IMR-90 (cell line): ENCODE measurements around the gene BRD1. TPM values are rescaled to one million over a fixed set of nuclear protein-coding genes. Genes with fewer than 3 reads are reported as not detected.

Experiments
- ATAC-seq: fragments of 200-7000 bp; cut with Tn5 transposase; 2 replicates; pipeline ENCODE4 v1.9.1; 2020; ENCODE audit warnings: low read depth, mild to moderate bottlenecking, moderate library complexity
- BruUV-seq: library from RNA; stranded (reverse); fragments of 400-500 nt; replicated peaks from 2 replicates; lab custom pipeline; 2021; lab: Mats Ljungman, UMichigan
- CTCF ChIA-PET: fragments of 300-600 bp; formaldehyde crosslinking; extraction: SDS; loops from one replicate; lab custom pipeline; 2021; ENCODE audit warnings: antibody characterized with exemption; lab: Yijun Ruan, JAX
- POLR2A ChIA-PET: fragments of 300-600 bp; sonication (Branson Sonifier 250); formaldehyde crosslinking; loops from one replicate; lab custom pipeline; 2022; ENCODE audit warnings: antibody characterized with exemption; ENCODE audit not compliant: unreplicated experiment; lab: Charles Lee
- DNase-seq: peaks from one replicate; pipeline ENCODE4 v3.0.0; 2013
- H2AFZ ChIP-seq: replicated peaks from 2 replicates; pipeline ENCODE3; 2013; ENCODE audit warnings: low read length, mild to moderate bottlenecking; ENCODE audit not compliant: poor library complexity
- H2AK5ac ChIP-seq: 2 replicates; pipeline ENCODE4 v1.6.1; 2013; ENCODE audit warnings: low read depth, low read length, inconsistent platforms
- H2AK9ac ChIP-seq: replicated peaks from 2 replicates; pipeline ENCODE3; 2013; ENCODE audit warnings: mild to moderate bottlenecking, low read depth, low read length, moderate library complexity; ENCODE audit not compliant: poor library complexity
- H2BK120ac ChIP-seq: 2 replicates; pipeline ENCODE4 v1.6.1; 2013; ENCODE audit warnings: low read depth, low read length, inconsistent platforms
- H2BK15ac ChIP-seq: 3 replicates; pipeline ENCODE4 v1.6.1; 2013; ENCODE audit warnings: low read depth, low read length, inconsistent platforms
- H2BK20ac ChIP-seq: 2 replicates; pipeline ENCODE4 v1.6.1; 2013; ENCODE audit warnings: low read depth, mild to moderate bottlenecking, inconsistent platforms, low read length, moderate library complexity
- H2BK5ac ChIP-seq: 2 replicates; pipeline ENCODE4 v1.6.1; 2013; ENCODE audit warnings: mild to moderate bottlenecking, low read depth, low read length, inconsistent platforms; ENCODE audit not compliant: poor library complexity, severe bottlenecking
- H3K14ac ChIP-seq: replicated peaks from 2 replicates; pipeline ENCODE4 v1.6.1; 2013; ENCODE audit warnings: low read depth, low read length, inconsistent platforms
- H3K18ac ChIP-seq: 2 replicates; pipeline ENCODE4 v1.6.1; 2013; ENCODE audit warnings: low read depth, low read length, control low read depth
- H3K23ac ChIP-seq: 2 replicates; pipeline ENCODE4 v1.6.1; 2013; ENCODE audit warnings: low read depth, low read length, inconsistent platforms
- H3K27ac ChIP-seq: 2 replicates; pipeline ENCODE4 v1.5.1; 2013; ENCODE audit warnings: mild to moderate bottlenecking, control low read depth, low read length; ENCODE audit not compliant: insufficient read depth
- H3K27me3 ChIP-seq: 2 replicates; pipeline ENCODE4 v1.6.1; 2013; ENCODE audit warnings: low read length; ENCODE audit not compliant: control insufficient read depth, insufficient read depth
- H3K36me3 ChIP-seq: 2 replicates; pipeline ENCODE4 v1.6.1; 2013; ENCODE audit warnings: low read length, mixed read lengths; ENCODE audit not compliant: control insufficient read depth, insufficient read depth
- H3K4ac ChIP-seq: 2 replicates; pipeline ENCODE4 v1.6.1; 2013; ENCODE audit warnings: low read depth, low read length, inconsistent platforms
- H3K4me1 ChIP-seq: 2 replicates; pipeline ENCODE4 v1.6.1; 2013; ENCODE audit warnings: low read length, mixed read lengths; ENCODE audit not compliant: control insufficient read depth, insufficient read depth
- H3K4me2 ChIP-seq: 2 replicates; pipeline ENCODE4 v1.6.1; 2013; ENCODE audit warnings: low read depth, mild to moderate bottlenecking, control low read depth, low read length, moderate library complexity
- H3K4me3 ChIP-seq: 2 replicates; pipeline ENCODE4 v1.5.1; 2013; ENCODE audit warnings: low read depth, mild to moderate bottlenecking, control low read depth, low read length, moderate library complexity; ENCODE audit not compliant: insufficient read depth
- H3K56ac ChIP-seq: 2 replicates; pipeline ENCODE4 v1.6.1; 2013; ENCODE audit warnings: low read length, inconsistent platforms; ENCODE audit not compliant: insufficient read depth; ENCODE audit errors: extremely low read depth
- H3K79me1 ChIP-seq, 2 experiments: 2 replicates each; pipeline ENCODE4 v1.6.1; 2013; ENCODE audit warnings: low read length in 2 of 2, inconsistent platforms in 1 of 2, low read depth in 1 of 2
- H3K9ac ChIP-seq: 2 replicates; pipeline ENCODE4 v1.6.1; 2013; ENCODE audit warnings: low read depth, low read length, control low read depth
- H3K9me1 ChIP-seq: 2 replicates; pipeline ENCODE4 v1.6.1; 2013; ENCODE audit warnings: low read length, inconsistent platforms; ENCODE audit not compliant: insufficient read depth
- H3K9me3 ChIP-seq: 2 replicates; pipeline ENCODE4 v1.6.1; 2013; ENCODE audit warnings: low read length; ENCODE audit not compliant: control insufficient read depth, insufficient read depth
- H4K20me1 ChIP-seq: 2 replicates; pipeline ENCODE4 v1.6.1; 2013; ENCODE audit warnings: low read length, inconsistent platforms; ENCODE audit not compliant: insufficient read depth
- H4K5ac ChIP-seq: 2 replicates; pipeline ENCODE4 v1.6.1; 2013; ENCODE audit warnings: mild to moderate bottlenecking, low read depth, low read length, control low read depth
- H4K8ac ChIP-seq, 2 experiments: 2 replicates each; pipeline ENCODE4 v1.6.1; 2013; ENCODE audit warnings: low read depth in 2 of 2, low read length in 2 of 2, control low read depth in 1 of 2, inconsistent platforms in 1 of 2
- H4K91ac ChIP-seq: 2 replicates; pipeline ENCODE4 v1.6.1; 2013; ENCODE audit warnings: low read depth, low read length, inconsistent platforms; ENCODE audit not compliant: insufficient read depth
- NFE2L2 ChIP-seq: fragments of 150-350 bp; IDR thresholded peaks from 2 replicates; pipeline ENCODE4 v1.6.1; 2016; ENCODE audit warnings: low read depth, mild to moderate bottlenecking, low read length
- USF2 ChIP-seq: fragments of 150-350 bp; IDR thresholded peaks from 2 replicates; pipeline ENCODE4 v1.6.1; 2017; ENCODE audit warnings: mild to moderate bottlenecking, antibody characterized with exemption, low read length, low read depth
- WGBS, 2 experiments: methylation state at CpG; one replicate each; pipeline versions ENCODE4 v1.1.5 to v1.1.7; 2013; ENCODE audit warnings: missing lambda C conversion rate in 2 of 2; ENCODE audit not compliant: insufficient read length in 1 of 2; ENCODE audit errors: extremely low coverage in 2 of 2; 5-methylcytosine and 5-hydroxymethylcytosine counted together
- dilution Hi-C: fragments of 300-500 bp; cut with HindIII; formaldehyde crosslinking; loops from one replicate; pipeline ENCODE4 v1.14.3; 2018; ENCODE audit warnings: low sequenced_read_pairs; ENCODE audit not compliant: unreplicated experiment
- in situ Hi-C: fragments of 300-500 bp; cut with MboI; formaldehyde crosslinking; loops from 3 replicates; pipeline ENCODE4 v1.14.3; 2019; ENCODE audit warnings: low sequenced_read_pairs, inconsistent platforms, mixed read lengths
- intact Hi-C: fragments of 100-400 bp; cut with micrococcal nuclease; formaldehyde crosslinking; loops from 2 replicates; pipeline ENCODE4 v1.10.0; 2022
- polyA plus RNA-seq, 3 experiments: library from polyadenylated mRNA; depleted of rRNA; stranded (reverse); fragments of >200 nt; gene quantifications; 2 replicates each; pipeline ENCODE4 v1.2.3, GENCODE V29; 2012; ENCODE audit warnings: low replicate concordance in 1 of 3
- total RNA-seq: library from RNA; depleted of rRNA; stranded (reverse); fragments of >200 nt; gene quantifications from 2 replicates; pipeline ENCODE4 v1.2.3, GENCODE V29; 2012

The BRD1 gene
- total and polyA plus RNA-seq, 2 of the 4 experiments (the other 2 are of a cell fraction) = 10.0 to 10.6 TPM

DNA sequence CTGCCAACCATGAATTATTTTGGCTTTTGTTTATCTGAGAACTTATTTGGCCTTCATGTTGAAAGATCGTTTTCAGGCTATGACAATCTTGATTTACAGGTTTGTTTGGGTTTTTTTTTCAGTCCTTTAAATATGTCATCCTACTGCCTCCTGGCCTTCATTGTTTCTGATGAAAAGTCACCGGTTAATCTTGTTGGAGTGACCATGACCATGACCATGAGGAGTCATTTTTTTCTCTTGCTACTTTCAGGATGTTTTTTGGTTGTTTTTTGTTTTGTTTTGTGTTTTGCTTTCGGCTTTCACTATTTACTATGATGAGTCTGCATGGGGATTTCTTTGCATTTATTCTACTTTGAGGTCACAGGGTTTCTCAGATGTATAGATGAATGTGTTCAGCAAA lies 81.6 kb downstream of the BRD1 start:
- CTCF ChIA-PET = no interaction called here
- BruUV-seq = no TSS peak

More for the DNA sequence above, 81.6 kb downstream of the BRD1 start:
- ATAC-seq = no peak
- no peak overlapping the region for H2BK20ac ChIP-seq
- no peak overlapping the region for H2BK15ac ChIP-seq
- TF ChIP-seq USF2 = no peak
- TF ChIP-seq NFE2L2 = no peak
- H4K5ac ChIP-seq = no peak overlapping the region
- POLR2A ChIA-PET = no interaction called here
- no peak overlapping the region for H3K56ac ChIP-seq
- no peak for DNase-seq
- H3K4me3 ChIP-seq = no peak overlapping the region
- no peaks in the 10 kb centered on the region for H3K27me3 ChIP-seq
- no peak overlapping the region for H4K8ac ChIP-seq
- H4K91ac ChIP-seq = no peak overlapping the region
- H2BK120ac ChIP-seq = no peak overlapping the region
- in situ Hi-C loops (no loop called here), dilution Hi-C loops (no loop called here), intact Hi-C loops (no loop called here)
- H3K4me2 ChIP-seq = no peak overlapping the region
- no peak overlapping the region for H2AFZ ChIP-seq
- no peaks in the 10 kb centered on the region for H3K36me3 ChIP-seq
- no peak overlapping the region for H3K14ac ChIP-seq
- H3K9me1 ChIP-seq = no peaks in the 10 kb centered on the region
- no peak overlapping the region for H3K9ac ChIP-seq
- no peak overlapping the region for H3K27ac ChIP-seq
- H3K4me1 ChIP-seq = no peaks in the 10 kb centered on the region
- no peak overlapping the region for H3K23ac ChIP-seq
- H4K20me1 ChIP-seq = no peaks in the 10 kb centered on the region
- WGBS, 2 experiments = no CpG with 5 or more reads among the region's 3 CpGs
- no peak overlapping the region for H2AK5ac ChIP-seq
- no peak overlapping the region for H2BK5ac ChIP-seq
- no peak overlapping the region for H2AK9ac ChIP-seq
- H3K9me3 ChIP-seq = peaks cover 5% of the 10 kb centered on the region
- no peak overlapping the region for H3K18ac ChIP-seq
- no peak overlapping the region for H3K4ac ChIP-seq
- H3K79me1 ChIP-seq = no peaks in the 10 kb centered on the region
